Measurements from ENCODE around the gene FGD6.
"Not testable (repeated sequence)": the region's sequence is repeated elsewhere in the genome, so short reads cannot be mapped to it uniquely, and the experiment has no call there.

The FGD6 gene

GRCh38 chr12:95102916-95103671 lies 114.2 kb downstream of the FGD6 start:
- FAIRE-seq, result no peak
- TF ChIP-seq CTCF (IDR thresholded peaks at IDR 0.05; ENCODE audit: insufficient read depth, missing control alignments), result no peak
- no peak for DNase-seq (ENCODE audit: insufficient read length, low spot score)

- not testable (repeated sequence) for FAIRE-seq; DNase-seq (ENCODE audit: insufficient read length, low spot score)
These were observed 115.3 kb downstream of the FGD6 start for GRCh38 chr12:95101957-95102356.

- no peak for FAIRE-seq
- no peak for DNase-seq (ENCODE audit: insufficient read length, low spot score)
- TF ChIP-seq CTCF (IDR thresholded peaks at IDR 0.05; ENCODE audit: insufficient read depth, missing control alignments), result no peak
These were observed 116.7 kb downstream of the FGD6 start for GRCh38 chr12:95100264-95101190.

GRCh38 chr12:95099270-95099790 lies 117.9 kb downstream of the FGD6 start:
- no peak for FAIRE-seq
- no peak for TF ChIP-seq CTCF (IDR thresholded peaks at IDR 0.05; ENCODE audit: insufficient read depth, missing control alignments)
- no peak for DNase-seq (ENCODE audit: insufficient read length, low spot score)

GRCh38 chr12:95096852-95097251 lies 120.4 kb downstream of the FGD6 start:
- no peak for FAIRE-seq

GRCh38 chr12:95096378-95096777 lies 120.9 kb downstream of the FGD6 start:
- TF ChIP-seq CTCF (IDR thresholded peaks at IDR 0.05; ENCODE audit: insufficient read depth, missing control alignments), result no peak
- DNase-seq (ENCODE audit: insufficient read length, low spot score) (no peak), FAIRE-seq (no peak)

More at GRCh38 chr12:95096852-95097251, 120.4 kb downstream of the FGD6 start:
- TF ChIP-seq CTCF (IDR thresholded peaks at IDR 0.05; ENCODE audit: insufficient read depth, missing control alignments), result no peak
- no peak for DNase-seq (ENCODE audit: insufficient read length, low spot score)

- not testable (repeated sequence) for FAIRE-seq; DNase-seq (ENCODE audit: insufficient read length, low spot score)
These were observed 121.4 kb downstream of the FGD6 start for GRCh38 chr12:95095866-95096265.

- FAIRE-seq (no peak), DNase-seq (ENCODE audit: insufficient read length, low spot score) (no peak)
- TF ChIP-seq CTCF (IDR thresholded peaks at IDR 0.05; ENCODE audit: insufficient read depth, missing control alignments), result no peak
These were observed 127.8 kb downstream of the FGD6 start for GRCh38 chr12:95089462-95089861.
